MCF 10A (cell line): ENCODE results near the gene PPIF. TPM values are rescaled to one million over a fixed set of nuclear protein-coding genes. Genes with fewer than 3 reads are reported as not detected.

Source experiments
- BruUV-seq: library from RNA; stranded (reverse); fragments of 400-500 nt; replicated peaks from 2 replicates; lab custom pipeline; 2021; lab: Mats Ljungman, UMichigan
- CTCF ChIA-PET: fragments of 300-600 bp; sonication (Branson Sonifier 250); formaldehyde crosslinking; extraction: SDS; loops from one replicate; lab custom pipeline; 2021; ENCODE audit warnings: antibody characterized with exemption, inconsistent platforms; lab: Yijun Ruan, JAX
- POLR2A ChIA-PET: fragments of 300-600, 350-650 bp; sonication (Branson Sonifier 250); formaldehyde crosslinking; extraction: SDS; loops from one replicate; lab custom pipeline; 2020; ENCODE audit warnings: antibody characterized with exemption, inconsistent platforms; lab: Yijun Ruan, JAX
- DNase-seq: peaks from one replicate; pipeline ENCODE4 v3.0.0-alpha.2; 2018; ENCODE audit not compliant: unreplicated experiment
- H3K27ac Mint-ChIP-seq: one replicate; pipeline ENCODE4 v1.8.0; 2022; ENCODE audit warnings: mild to moderate bottlenecking, low read depth, mixed read lengths; ENCODE audit not compliant: unreplicated experiment
- H3K27me3 Mint-ChIP-seq: one replicate; pipeline ENCODE4 v1.8.0; 2022; ENCODE audit warnings: mixed read lengths; ENCODE audit not compliant: insufficient read depth, unreplicated experiment
- H3K36me3 Mint-ChIP-seq: one replicate; pipeline ENCODE4 v1.8.0; 2022; ENCODE audit warnings: mild to moderate bottlenecking, moderate library complexity, mixed read lengths; ENCODE audit not compliant: insufficient read depth, unreplicated experiment
- H3K4me1 Mint-ChIP-seq: one replicate; pipeline ENCODE4 v1.8.0; 2022; ENCODE audit warnings: mixed read lengths; ENCODE audit not compliant: insufficient read depth, unreplicated experiment
- H3K4me3 Mint-ChIP-seq: one replicate; pipeline ENCODE4 v1.8.0; 2022; ENCODE audit warnings: mild to moderate bottlenecking, moderate library complexity, mixed read lengths; ENCODE audit not compliant: unreplicated experiment
- H3K9me3 Mint-ChIP-seq: one replicate; pipeline ENCODE4 v1.8.0; 2022; ENCODE audit warnings: mixed read lengths; ENCODE audit not compliant: unreplicated experiment
- CTCF ChIP-seq: fragments of 200-600 bp; IDR thresholded peaks from one replicate; pipeline ENCODE4 v1.8.0; 2022; ENCODE audit warnings: antibody characterized with exemption, mild to moderate bottlenecking; ENCODE audit not compliant: unreplicated experiment
- intact Hi-C: fragments of 100-400 bp; cut with micrococcal nuclease; formaldehyde crosslinking; loops from 2 replicates; pipeline ENCODE4 v1.14.1; 2022
- total RNA-seq: library from RNA; stranded (reverse); gene quantifications from 2 replicates; pipeline ENCODE4 v1.2.3, GENCODE V29; 2022

PPIF gene
- total RNA-seq, 1 experiment from 2014 or later = 76.5 TPM

DNA sequence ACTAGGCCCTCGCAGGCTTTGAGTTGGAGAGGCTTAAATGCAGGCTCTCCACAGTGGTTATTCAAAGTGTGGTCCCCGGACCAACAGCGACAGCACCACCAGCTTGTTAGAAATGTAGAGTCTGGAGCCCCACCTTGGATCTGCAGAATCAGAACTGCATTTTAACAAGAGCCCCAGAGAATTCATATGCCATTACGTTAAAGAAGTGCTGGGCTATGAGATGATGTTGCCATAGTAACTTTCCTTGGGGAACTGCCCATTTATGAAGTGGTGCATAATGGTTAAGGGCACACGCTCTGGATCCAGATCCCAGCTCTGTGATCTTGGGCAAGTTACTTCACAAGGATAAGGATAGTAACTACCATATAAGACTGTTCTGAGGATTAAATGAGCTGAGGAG is 49.3 kb downstream of the PPIF start:
- Mint-ChIP-seq H3K4me1 (peaks cover 6% of the 10 kb centered on the region), H3K27ac (no peak overlapping the region), H3K9me3 (no peaks in the 10 kb centered on the region), H3K36me3 (no peaks in the 10 kb centered on the region), H3K4me3 (no peak overlapping the region), H3K27me3 (no peaks in the 10 kb centered on the region)
- CTCF ChIA-PET = interaction anchor here (0.6 to 1.2 kb wide), 2 partner anchors 23 to 72 kb away, joined by 3 to 5 read pairs; no protein-coding TSS in a partner anchor
- no peak for DNase-seq
- POLR2A ChIA-PET = no interaction called here
- intact Hi-C loops = no loop called here
- BruUV-seq = no TSS peak
- TF ChIP-seq CTCF = no peak

DNA sequence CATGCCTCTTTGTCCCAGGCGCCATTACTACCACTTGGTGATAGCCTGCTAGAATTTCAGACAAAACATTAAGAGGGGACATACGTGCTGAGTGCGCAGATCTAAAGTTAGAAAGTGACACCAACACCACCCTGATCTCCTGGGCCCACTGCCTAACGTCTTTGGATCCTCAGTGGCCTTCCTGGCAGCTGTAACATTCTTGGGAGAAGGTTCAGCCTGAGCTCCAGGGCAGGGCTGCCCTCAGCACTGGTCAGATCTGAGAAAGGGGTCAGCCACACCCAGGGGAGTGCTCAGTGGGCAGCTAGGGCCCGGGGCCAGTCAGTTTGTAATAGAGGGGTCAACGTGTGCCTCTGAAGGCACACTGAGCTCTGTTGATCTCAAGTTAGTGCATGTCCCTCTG is 49.8 kb downstream of the PPIF start:
- no TSS peak for BruUV-seq

GRCh38 chr10:79397575-79398303 is 50.5 kb downstream of the PPIF start:
- BruUV-seq = no TSS peak

More for the DNA sequence above, 49.8 kb downstream of the PPIF start:
- POLR2A ChIA-PET = no interaction called here
- no peak for TF ChIP-seq CTCF
- Mint-ChIP-seq H3K27ac (no peak overlapping the region), H3K4me3 (no peak overlapping the region), H3K36me3 (no peaks in the 10 kb centered on the region), H3K4me1 (peaks cover 6% of the 10 kb centered on the region), H3K27me3 (no peaks in the 10 kb centered on the region), H3K9me3 (no peaks in the 10 kb centered on the region)
- no peak for DNase-seq
- CTCF ChIA-PET = interaction anchor here (0.6 to 1.2 kb wide), 2 partner anchors 23 to 188 kb away, joined by 4 to 5 read pairs; no protein-coding TSS in a partner anchor
- intact Hi-C loops = no loop called here

More at GRCh38 chr10:79397575-79398303, 50.5 kb downstream of the PPIF start:
- POLR2A ChIA-PET = no interaction called here
- intact Hi-C loops = no loop called here
- Mint-ChIP-seq H3K4me3 (no peak overlapping the region), H3K9me3 (no peaks in the 10 kb centered on the region), H3K27me3 (no peaks in the 10 kb centered on the region), H3K27ac (no peak overlapping the region), H3K36me3 (no peaks in the 10 kb centered on the region), H3K4me1 (peaks cover 6% of the 10 kb centered on the region)
- DNase-seq = no peak
- no peak for TF ChIP-seq CTCF
- CTCF ChIA-PET = interaction anchor here (0.6 kb wide), 1 partner anchor 187 kb away, joined by 4 read pairs; no protein-coding TSS in a partner anchor
